Naive B cell (primary cell): Measurements from ENCODE around the gene PSIP1. TPM values are rescaled to one million over a fixed set of nuclear protein-coding genes. Genes with fewer than 3 reads are reported as not detected.

Experiments
- ATAC-seq, 2 donors: fragments of 150-1000 bp; cut with Tn5 transposase; 2 replicates each; pipeline ENCODE4 v1.10.0; 2021; ENCODE audit warnings: low read depth in 2 of 2, mild to moderate bottlenecking in 2 of 2, moderate library complexity in 2 of 2
- DNase-seq: peaks from one replicate; pipeline ENCODE4 v3.0.0; 2022
- H3K27ac Mint-ChIP-seq, 6 donors: one replicate each; pipeline ENCODE4 v1.8.0; 2020 to 2022; ENCODE audit warnings: mild to moderate bottlenecking in 6 of 6, mixed read lengths in 6 of 6, moderate library complexity in 5 of 6, inconsistent platforms in 2 of 6
- H3K27me3 Mint-ChIP-seq, 3 donors: one replicate each; pipeline ENCODE4 v1.8.0; 2021 to 2022; ENCODE audit warnings: mixed read lengths in 3 of 3, mild to moderate bottlenecking in 1 of 3
- H3K36me3 Mint-ChIP-seq, 2 donors: one replicate each; pipeline ENCODE4 v1.8.0; 2020 to 2022; ENCODE audit warnings: mixed read lengths in 2 of 2, inconsistent platforms in 1 of 2, mild to moderate bottlenecking in 1 of 2
- H3K4me1 Mint-ChIP-seq, 3 donors: one replicate each; pipeline ENCODE4 v1.8.0; 2020 to 2022; ENCODE audit warnings: mixed read lengths in 3 of 3, inconsistent platforms in 1 of 3, mild to moderate bottlenecking in 1 of 3, moderate library complexity in 1 of 3
- H3K4me3 Mint-ChIP-seq, 8 donors: one replicate each; pipeline ENCODE4 v1.8.0; 2020 to 2022; ENCODE audit warnings: mild to moderate bottlenecking in 8 of 8, mixed read lengths in 8 of 8, moderate library complexity in 8 of 8, inconsistent platforms in 2 of 8
- H3K9me3 Mint-ChIP-seq, 7 donors: one replicate each; pipeline ENCODE4 v1.8.0; 2020 to 2022; ENCODE audit warnings: mixed read lengths in 7 of 7, mild to moderate bottlenecking in 5 of 7, inconsistent platforms in 2 of 7, moderate library complexity in 1 of 7
- polyA plus RNA-seq, 6 donors: library from polyadenylated mRNA; unstranded; fragments of 300-500 nt; fragmentation: Illumina TruSeq; gene quantifications; one replicate each; pipeline ENCODE4 v1.2.3, GENCODE V29; 2021; ENCODE audit warnings: low read depth in 6 of 6

The PSIP1 gene
- polyA plus RNA-seq, 6 donors from 2014 or later = 38.8 to 116 (median 84.6) TPM

- Mint-ChIP-seq H3K27ac (peak overlapping the region in 2 of 6 donors; percentile 58 to 88), H3K27me3 (no peaks in the 10 kb centered on the region), H3K4me3 (peak overlapping the region in 2 of 8 donors; percentile 15), H3K9me3 (peaks cover 0 to 10% (median 9%) of the 10 kb centered on the region in 7 donors), H3K4me1 (peaks cover 16 to 26% (median 17%) of the 10 kb centered on the region in 3 donors), H3K36me3 (peaks cover 17 to 24% of the 10 kb centered on the region in 2 donors)
- ATAC-seq = no peak
- DNase-seq = no peak
These were observed 18.2 kb downstream of the PSIP1 start for GRCh38 chr9:15492485-15493150.

DNA sequence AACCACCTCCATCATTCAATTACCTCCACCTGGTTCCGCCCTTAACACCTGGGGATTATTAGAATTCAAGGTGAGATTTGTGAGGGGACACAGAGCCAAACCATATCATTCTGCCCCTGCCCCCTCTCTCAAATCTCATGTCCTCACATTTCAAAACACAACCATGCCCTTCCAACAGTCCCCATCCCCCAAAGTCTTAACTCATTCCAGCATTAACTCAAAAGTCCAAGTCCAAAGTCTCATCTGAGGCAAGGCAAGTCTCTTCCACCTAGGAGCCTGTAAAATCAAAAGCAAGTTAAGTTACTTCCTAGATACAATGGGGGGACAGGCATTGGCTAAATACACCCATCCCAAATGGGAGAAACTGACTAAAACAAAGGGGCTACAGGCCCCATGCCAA lies 18.8 kb downstream of the PSIP1 start:
- Mint-ChIP-seq H3K27me3 (no peaks in the 10 kb centered on the region), H3K4me3 (peak overlapping the region in 1 of 8 donors; percentile 32), H3K9me3 (peaks cover 0 to 10% (median 9%) of the 10 kb centered on the region in 7 donors), H3K27ac (peak overlapping the region in 1 of 6 donors; percentile 57), H3K36me3 (peaks cover 17 to 24% of the 10 kb centered on the region in 2 donors), H3K4me1 (peaks cover 16 to 28% (median 17%) of the 10 kb centered on the region in 3 donors)
- no peak for DNase-seq
- no peak for ATAC-seq

GRCh38 chr9:15485836-15486666 lies 24.7 kb downstream of the PSIP1 start:
- no peak for DNase-seq
- Mint-ChIP-seq H3K4me1 (peaks cover 17 to 21% (median 19%) of the 10 kb centered on the region in 3 donors), H3K27me3 (no peaks in the 10 kb centered on the region), H3K27ac (peak overlapping the region in 4 of 6 donors; percentile 16 to 36 (median 30)), H3K4me3 (no peak overlapping the region), H3K36me3 (peaks cover 14 to 16% of the 10 kb centered on the region in 2 donors), H3K9me3 (no peaks in the 10 kb centered on the region)
- ATAC-seq = no peak

DNA sequence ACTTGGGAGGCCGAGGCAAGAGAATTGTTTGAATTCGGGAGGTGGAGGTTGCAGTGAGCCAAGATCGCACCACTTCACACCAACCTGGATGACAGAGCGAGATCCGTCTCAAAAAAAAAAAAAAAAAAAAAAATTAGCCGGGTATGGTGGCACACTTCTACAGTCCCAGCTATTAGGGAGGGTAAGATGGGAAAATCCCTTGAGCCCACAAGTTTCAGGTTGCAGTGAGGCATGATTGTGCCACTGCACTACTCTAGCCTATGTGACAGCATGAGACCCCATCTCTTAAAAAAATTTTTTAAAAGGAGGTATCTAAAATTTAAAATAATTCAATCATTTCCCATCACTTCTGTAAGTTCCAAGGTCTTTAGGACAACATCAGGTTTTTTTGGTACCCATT lies 26.0 kb downstream of the PSIP1 start:
- no peak overlapping the region for H3K4me3 Mint-ChIP-seq

GRCh38 chr9:15482146-15482545 lies 28.6 kb downstream of the PSIP1 start:
- Mint-ChIP-seq H3K36me3 (peaks cover 19 to 22% of the 10 kb centered on the region in 2 donors), H3K27me3 (no peaks in the 10 kb centered on the region), H3K4me1 (peaks cover 15 to 22% (median 20%) of the 10 kb centered on the region in 3 donors), H3K27ac (peak overlapping the region in 3 of 6 donors; percentile 20 to 70 (median 61)), H3K9me3 (no peaks in the 10 kb centered on the region), H3K4me3 (peak overlapping the region in 2 of 8 donors; percentile 7 to 22)
- DNase-seq (no peak), ATAC-seq (no peak)

More for the DNA sequence above, 26.0 kb downstream of the PSIP1 start:
- ATAC-seq (no peak), DNase-seq (no peak)
- Mint-ChIP-seq H3K27ac (peak overlapping the region in 2 of 6 donors; percentile 54 to 72), H3K27me3 (no peaks in the 10 kb centered on the region), H3K9me3 (no peaks in the 10 kb centered on the region), H3K36me3 (peaks cover 16 to 21% of the 10 kb centered on the region in 2 donors), H3K4me1 (peaks cover 18 to 23% (median 22%) of the 10 kb centered on the region in 3 donors)

DNA sequence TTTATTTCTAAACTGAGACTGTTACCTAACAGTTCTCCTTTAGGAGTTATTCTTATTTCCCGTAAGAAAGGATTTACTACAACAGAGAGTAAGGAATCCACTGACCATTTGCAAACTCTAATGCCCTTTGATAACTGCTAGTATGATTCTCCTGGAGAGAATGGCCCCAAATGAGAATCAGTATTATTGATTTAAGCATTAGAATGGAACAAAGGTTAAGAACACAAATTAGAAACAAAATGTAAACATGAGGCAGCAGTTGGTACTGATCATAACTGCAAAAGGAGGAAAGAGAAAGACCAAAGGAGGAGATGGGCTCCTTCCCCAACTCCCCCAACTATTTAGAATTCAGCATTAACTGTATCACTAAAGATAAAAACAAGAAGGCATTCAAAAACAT lies 30.7 kb downstream of the PSIP1 start:
- no peak for DNase-seq
- H3K4me3 Mint-ChIP-seq = no peak overlapping the region
- H3K9me3 Mint-ChIP-seq = no peaks in the 10 kb centered on the region
- peaks cover 14 to 22% of the 10 kb centered on the region in 2 donors for H3K36me3 Mint-ChIP-seq
- H3K27ac Mint-ChIP-seq = peak overlapping the region in 2 of 6 donors; percentile 35 to 82
- ATAC-seq = no peak
- H3K27me3 Mint-ChIP-seq = no peaks in the 10 kb centered on the region
- peaks cover 15 to 22% (median 20%) of the 10 kb centered on the region in 3 donors for H3K4me1 Mint-ChIP-seq

DNA sequence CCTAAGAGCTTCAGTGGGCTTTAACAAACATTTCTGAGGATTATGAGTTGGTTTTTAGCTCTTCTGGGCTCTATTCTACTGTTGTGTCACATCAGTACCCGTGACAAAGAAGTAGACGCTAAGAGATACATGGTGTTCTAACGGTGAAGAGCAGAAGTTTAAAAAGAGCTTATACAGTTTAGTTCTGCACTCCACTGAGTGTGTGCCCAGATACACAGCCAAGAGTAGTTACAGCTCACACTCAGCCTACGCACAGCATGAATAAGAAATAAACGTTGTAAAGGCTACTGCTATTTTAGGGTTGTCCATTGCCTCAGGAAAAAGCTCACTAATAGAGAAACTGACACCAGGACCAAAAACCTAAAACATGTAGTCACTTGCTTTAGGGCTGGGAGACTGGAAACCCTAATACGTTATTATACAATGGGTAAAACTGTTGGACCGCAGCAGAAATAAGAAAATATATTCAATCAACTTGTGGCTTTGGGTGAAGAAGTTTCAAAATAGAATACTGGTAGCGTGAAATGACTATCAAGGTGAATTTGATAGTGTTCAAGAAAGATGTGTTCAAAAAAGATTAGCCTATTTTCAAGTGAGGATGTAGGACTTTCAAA lies 34.7 kb downstream of the PSIP1 start:
- Mint-ChIP-seq H3K4me1 (peaks cover 0 to 5% (median 4%) of the 10 kb centered on the region in 3 donors), H3K9me3 (no peaks in the 10 kb centered on the region), H3K27me3 (no peaks in the 10 kb centered on the region), H3K4me3 (no peak overlapping the region), H3K36me3 (peaks cover 8 to 15% of the 10 kb centered on the region in 2 donors), H3K27ac (peak overlapping the region in 1 of 6 donors; percentile 16)
- DNase-seq (no peak), ATAC-seq (no peak)

DNA sequence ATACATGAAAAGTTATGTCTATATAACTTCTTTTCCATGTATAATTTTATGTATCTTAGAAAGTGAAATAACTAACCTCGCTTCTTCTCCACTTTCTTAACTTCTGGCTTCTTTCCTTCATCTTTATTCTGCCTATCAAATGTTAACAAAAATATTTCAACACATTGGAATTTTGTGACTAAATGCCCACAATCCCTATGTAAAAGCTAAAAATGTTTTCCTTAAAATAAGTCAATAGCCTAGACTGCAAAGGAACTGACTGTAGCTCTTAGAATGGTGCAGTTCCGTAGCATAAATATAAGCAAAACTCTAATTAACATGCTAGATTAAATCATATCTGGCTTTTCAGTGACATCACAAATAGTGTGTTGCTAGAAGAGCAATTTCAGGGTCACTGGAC lies 40.9 kb downstream of the PSIP1 start:
- Mint-ChIP-seq H3K27ac (peak overlapping the region in 2 of 6 donors; percentile 11 to 31), H3K9me3 (no peaks in the 10 kb centered on the region), H3K36me3 (peaks cover 9 to 29% of the 10 kb centered on the region in 2 donors), H3K4me1 (no peaks in the 10 kb centered on the region), H3K27me3 (no peaks in the 10 kb centered on the region), H3K4me3 (no peak overlapping the region)
- DNase-seq (no peak), ATAC-seq (no peak)

GRCh38 chr9:15469406-15469805 lies 41.4 kb downstream of the PSIP1 start:
- DNase-seq (no peak), ATAC-seq (no peak)
- H3K9me3 Mint-ChIP-seq = no peaks in the 10 kb centered on the region
- peak overlapping the region in 1 of 6 donors; percentile 31 for H3K27ac Mint-ChIP-seq
- H3K4me3 Mint-ChIP-seq = no peak overlapping the region
- peaks cover 9 to 29% of the 10 kb centered on the region in 2 donors for H3K36me3 Mint-ChIP-seq
- H3K4me1 Mint-ChIP-seq = no peaks in the 10 kb centered on the region
- no peaks in the 10 kb centered on the region for H3K27me3 Mint-ChIP-seq

DNA sequence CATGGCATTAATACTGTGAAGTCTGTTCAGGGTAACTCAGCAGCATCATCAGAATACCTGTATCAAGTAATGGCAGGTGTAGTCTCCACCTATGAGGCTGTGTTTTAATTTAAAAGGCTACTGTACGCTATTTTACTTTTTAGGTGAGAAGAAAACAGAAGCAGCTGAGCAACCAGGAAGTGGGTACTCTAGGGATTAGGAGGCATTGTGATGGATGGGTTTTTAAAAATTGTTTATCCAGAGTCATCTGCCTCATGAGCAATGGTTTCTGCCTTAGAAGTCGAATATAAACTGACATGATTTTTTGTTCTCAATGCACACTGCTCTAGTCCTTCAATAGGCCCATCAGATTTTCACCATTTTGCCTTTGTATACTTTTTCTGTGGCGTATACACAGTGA lies 42.6 kb downstream of the PSIP1 start:
- H3K36me3 Mint-ChIP-seq = peaks cover 9 to 21% of the 10 kb centered on the region in 2 donors
- no peaks in the 10 kb centered on the region for H3K4me1 Mint-ChIP-seq

GRCh38 chr9:15461601-15462000 lies 49.2 kb downstream of the PSIP1 start:
- Mint-ChIP-seq H3K36me3 (peaks cover 10 to 23% of the 10 kb centered on the region in 2 donors), H3K27ac (peak overlapping the region in 2 of 6 donors; percentile 41), H3K4me3 (no peak overlapping the region), H3K27me3 (no peaks in the 10 kb centered on the region), H3K9me3 (no peaks in the 10 kb centered on the region), H3K4me1 (no peaks in the 10 kb centered on the region)
- ATAC-seq (no peak), DNase-seq (no peak)

More for the DNA sequence above, 42.6 kb downstream of the PSIP1 start:
- ATAC-seq = no peak
- DNase-seq = no peak
- no peak overlapping the region for H3K4me3 Mint-ChIP-seq
- peak overlapping the region in 2 of 6 donors; percentile 14 to 47 for H3K27ac Mint-ChIP-seq
- H3K9me3 Mint-ChIP-seq = no peaks in the 10 kb centered on the region
- H3K27me3 Mint-ChIP-seq = no peaks in the 10 kb centered on the region

- H3K27me3 Mint-ChIP-seq = no peaks in the 10 kb centered on the region
- H3K4me1 Mint-ChIP-seq = no peaks in the 10 kb centered on the region
- ATAC-seq (no peak), DNase-seq (no peak)
- no peaks in the 10 kb centered on the region for H3K9me3 Mint-ChIP-seq
- no peak overlapping the region for H3K4me3 Mint-ChIP-seq
- peak overlapping the region in 2 of 6 donors; percentile 41 to 44 for H3K27ac Mint-ChIP-seq
- H3K36me3 Mint-ChIP-seq = peaks cover 7 to 22% of the 10 kb centered on the region in 2 donors
These were observed 49.7 kb downstream of the PSIP1 start for GRCh38 chr9:15461056-15461455.

GRCh38 chr9:15453956-15454355 lies 56.8 kb downstream of the PSIP1 start:
- peak overlapping the region in 2 of 6 donors; percentile 24 to 72 for H3K27ac Mint-ChIP-seq
- DNase-seq (no peak), ATAC-seq (no peak)
- H3K9me3 Mint-ChIP-seq = no peaks in the 10 kb centered on the region
- peaks cover 0 to 20% of the 10 kb centered on the region in 2 donors for H3K36me3 Mint-ChIP-seq
- no peaks in the 10 kb centered on the region for H3K4me1 Mint-ChIP-seq
- no peaks in the 10 kb centered on the region for H3K27me3 Mint-ChIP-seq
- H3K4me3 Mint-ChIP-seq = no peak overlapping the region
